Kidney epithelial cell (primary cell): ENCODE measurements around the gene PARP12. TPM values are rescaled to one million over a fixed set of nuclear protein-coding genes. Genes with fewer than 3 reads are reported as not detected.

Experiments used
- DNase-seq: peaks from one replicate; pipeline ENCODE4 v3.0.0-alpha.2; 2010; ENCODE audit warnings: low read depth
- H3K27me3 ChIP-seq: 2 replicates; pipeline ENCODE4 v1.6.0; 2011; ENCODE audit warnings: low read length; ENCODE audit not compliant: control insufficient read depth, insufficient read depth
- H3K36me3 ChIP-seq: 2 replicates; pipeline ENCODE4 v1.5.1; 2011; ENCODE audit warnings: low read length; ENCODE audit not compliant: control insufficient read depth, insufficient read depth
- H3K4me3 ChIP-seq: 2 replicates; pipeline ENCODE4 v1.5.1; 2011; ENCODE audit warnings: low read depth, mild to moderate bottlenecking, control low read depth, low read length
- CTCF ChIP-seq: IDR thresholded peaks from 2 replicates; pipeline ENCODE4 v1.5.1; 2011; ENCODE audit warnings: mild to moderate bottlenecking, moderate library complexity, low read length, control low read depth, inconsistent platforms; ENCODE audit not compliant: insufficient read depth, poor library complexity, severe bottlenecking
- total RNA-seq: library from RNA; depleted of rRNA; stranded (reverse); fragments of >200 nt; gene quantifications from 2 replicates; pipeline ENCODE4 v1.2.3, GENCODE V29; 2015

PARP12 gene
- total RNA-seq, 1 donor from 2014 or later: 43.1 TPM

- no peak for TF ChIP-seq CTCF
- Histone ChIP-seq H3K27me3 (no peaks in the 10 kb centered on the region), H3K4me3 (no peak overlapping the region), H3K36me3 (peaks cover 4% of the 10 kb centered on the region)
- no peak for DNase-seq
Observed at GRCh38 chr7:140036224-140036962, 26.4 kb downstream of the PARP12 start.

- peak; percentile 21 for DNase-seq
- H3K36me3 ChIP-seq: peaks cover 4% of the 10 kb centered on the region
Observed at GRCh38 chr7:140035400-140036223, 27.1 kb downstream of the PARP12 start.

GRCh38 chr7:140034421-140034820, 28.3 kb downstream of the PARP12 start:
- no peak for DNase-seq
- TF ChIP-seq CTCF: no peak
- no peaks in the 10 kb centered on the region for H3K27me3 ChIP-seq
- no peak overlapping the region for H3K4me3 ChIP-seq
- peaks cover 4% of the 10 kb centered on the region for H3K36me3 ChIP-seq

More at GRCh38 chr7:140035400-140036223, 27.1 kb downstream of the PARP12 start:
- no peak for TF ChIP-seq CTCF
- H3K4me3 ChIP-seq: no peak overlapping the region
- H3K27me3 ChIP-seq: no peaks in the 10 kb centered on the region

- no peaks in the 10 kb centered on the region for H3K27me3 ChIP-seq
- peaks cover 4% of the 10 kb centered on the region for H3K36me3 ChIP-seq
- DNase-seq: no peak
- H3K4me3 ChIP-seq: no peak overlapping the region
- no peak for TF ChIP-seq CTCF
Observed at GRCh38 chr7:140033779-140034363, 28.9 kb downstream of the PARP12 start.

GRCh38 chr7:140033036-140033435, 29.7 kb downstream of the PARP12 start:
- Histone ChIP-seq H3K4me3 (no peak overlapping the region), H3K27me3 (no peaks in the 10 kb centered on the region), H3K36me3 (peaks cover 4% of the 10 kb centered on the region)
- no peak for DNase-seq
- no peak for TF ChIP-seq CTCF
